H9 (cell line): ENCODE data around the gene CD48. TPM values are rescaled to one million over a fixed set of nuclear protein-coding genes. Genes with fewer than 3 reads are reported as not detected.

ENCODE experiments used
- DNase-seq: peaks from one replicate; pipeline ENCODE4 v3.0.0-alpha.2; 2017
- H2AFZ ChIP-seq: one replicate; pipeline ENCODE4 v1.6.1; 2013; ENCODE audit warnings: mild to moderate bottlenecking, low read length, control low read depth, moderate library complexity
- H2AK5ac ChIP-seq: 2 replicates; pipeline ENCODE4 v1.6.1; 2013; ENCODE audit warnings: low read length, control low read depth, mixed read lengths; ENCODE audit not compliant: insufficient read length
- H2BK120ac ChIP-seq: one replicate; pipeline ENCODE4 v1.6.1; 2013; ENCODE audit warnings: low read depth, mild to moderate bottlenecking, low read length, control low read depth, inconsistent platforms; ENCODE audit not compliant: poor library complexity, severe bottlenecking
- H2BK12ac ChIP-seq: 2 replicates; pipeline ENCODE4 v1.6.1; 2013; ENCODE audit warnings: low read length, control low read depth, mixed read lengths, low read depth; ENCODE audit not compliant: insufficient read length
- H2BK15ac ChIP-seq: 2 replicates; pipeline ENCODE4 v1.6.1; 2013; ENCODE audit warnings: low read depth, low read length, control low read depth
- H2BK20ac ChIP-seq: one replicate; pipeline ENCODE4 v1.6.1; 2013; ENCODE audit warnings: low read depth, mild to moderate bottlenecking, low read length, control low read depth, inconsistent platforms; ENCODE audit not compliant: poor library complexity, severe bottlenecking
- H2BK5ac ChIP-seq: 2 replicates; pipeline ENCODE4 v1.6.1; 2013; ENCODE audit warnings: low read length, control low read depth, mixed read lengths; ENCODE audit not compliant: insufficient read length
- H3K14ac ChIP-seq: 2 replicates; pipeline ENCODE4 v1.6.1; 2013; ENCODE audit warnings: low read length, control low read depth; ENCODE audit not compliant: insufficient read depth
- H3K18ac ChIP-seq: 2 replicates; pipeline ENCODE4 v1.6.1; 2013; ENCODE audit warnings: low read depth, mild to moderate bottlenecking, mixed read lengths, low read length, control low read depth; ENCODE audit not compliant: insufficient read length
- H3K23ac ChIP-seq: 2 replicates; pipeline ENCODE4 v1.6.1; 2013; ENCODE audit warnings: low read length, control low read depth, mixed read lengths, low read depth; ENCODE audit not compliant: insufficient read length
- H3K23me2 ChIP-seq: 2 replicates; pipeline ENCODE4 v1.6.1; 2013; ENCODE audit warnings: low read depth, mild to moderate bottlenecking, mixed read lengths, low read length, control low read depth; ENCODE audit not compliant: insufficient read length, poor library complexity, severe bottlenecking
- H3K27ac ChIP-seq: 2 replicates; pipeline ENCODE4 v1.5.1; 2013; ENCODE audit warnings: low read length, control low read depth, mixed read lengths, low read depth; ENCODE audit not compliant: insufficient read length
- H3K27me3 ChIP-seq: 2 replicates; pipeline ENCODE4 v1.6.1; 2013; ENCODE audit warnings: low read length, control low read depth, inconsistent platforms; ENCODE audit not compliant: insufficient read depth
- H3K4ac ChIP-seq: 2 replicates; pipeline ENCODE4 v1.6.1; 2013; ENCODE audit warnings: low read depth, mild to moderate bottlenecking, control low read depth, inconsistent platforms, low read length, moderate library complexity
- H3K4me1 ChIP-seq: 2 replicates; pipeline ENCODE4 v1.6.1; 2013; ENCODE audit warnings: low read length, control low read depth, inconsistent platforms; ENCODE audit not compliant: insufficient read depth
- H3K4me2 ChIP-seq: 2 replicates; pipeline ENCODE4 v1.6.1; 2013; ENCODE audit warnings: low read length, control low read depth, mixed read lengths; ENCODE audit not compliant: insufficient read length, insufficient read depth
- H3K56ac ChIP-seq: 2 replicates; pipeline ENCODE4 v1.6.1; 2013; ENCODE audit warnings: low read depth, mild to moderate bottlenecking, mixed read lengths, low read length, control low read depth; ENCODE audit not compliant: insufficient read length
- H3K79me1 ChIP-seq: 2 replicates; pipeline ENCODE4 v1.6.1; 2013; ENCODE audit warnings: low read depth, mild to moderate bottlenecking, moderate library complexity, low read length, control low read depth, inconsistent platforms; ENCODE audit not compliant: insufficient read depth, poor library complexity, severe bottlenecking
- H3K79me2 ChIP-seq: 2 replicates; pipeline ENCODE4 v1.6.1; 2013; ENCODE audit warnings: low read length, control low read depth, inconsistent platforms; ENCODE audit not compliant: insufficient read depth
- H3K9ac ChIP-seq: 2 replicates; pipeline ENCODE4 v1.6.1; 2013; ENCODE audit warnings: low read length, control low read depth, mixed read lengths; ENCODE audit not compliant: insufficient read length; ENCODE audit errors: extremely low read depth
- H3K9me3 ChIP-seq: one replicate; pipeline ENCODE4 v1.6.1; 2013; ENCODE audit warnings: low read depth, low read length, inconsistent platforms; ENCODE audit not compliant: control insufficient read depth
- H3T11ph ChIP-seq: one replicate; pipeline ENCODE4 v1.6.1; 2013; ENCODE audit warnings: mild to moderate bottlenecking, low read length, control low read depth, inconsistent platforms
- H4K20me1 ChIP-seq: one replicate; pipeline ENCODE4 v1.6.1; 2013; ENCODE audit not compliant: control insufficient read depth, insufficient read length, insufficient read depth
- H4K5ac ChIP-seq: 2 replicates; pipeline ENCODE4 v1.6.1; 2013; ENCODE audit warnings: low read depth, mild to moderate bottlenecking, mixed read lengths, low read length, control low read depth; ENCODE audit not compliant: insufficient read length
- H4K8ac ChIP-seq: replicated peaks from 2 replicates; pipeline ENCODE4 v1.6.1; 2013; ENCODE audit warnings: low read length, control low read depth, mixed read lengths, low read depth; ENCODE audit not compliant: insufficient read length
- H4K91ac ChIP-seq: 2 replicates; pipeline ENCODE4 v1.6.1; 2013; ENCODE audit warnings: low read depth, mild to moderate bottlenecking, moderate library complexity, mixed read lengths, low read length, control low read depth; ENCODE audit not compliant: insufficient read length
- H3K27ac Mint-ChIP-seq, 3 experiments: 2 replicates in 2 of 3; 3 replicates in 1 of 3; pipeline ENCODE4 v1.8.0; 2020 to 2021; ENCODE audit warnings: mixed read lengths in 3 of 3, mild to moderate bottlenecking in 1 of 3, moderate library complexity in 1 of 3
- H3K27me3 Mint-ChIP-seq: 2 replicates; pipeline ENCODE4 v1.8.0; 2021; ENCODE audit warnings: low read depth, mild to moderate bottlenecking, moderate library complexity, mixed read lengths
- H3K36me3 Mint-ChIP-seq, 3 experiments: 2 replicates in 2 of 3; 3 replicates in 1 of 3; pipeline ENCODE4 v1.8.0; 2020 to 2021; ENCODE audit warnings: low read depth in 3 of 3, mixed read lengths in 3 of 3; ENCODE audit not compliant: insufficient read depth in 1 of 3
- H3K4me1 Mint-ChIP-seq, 2 experiments: 2 replicates each; pipeline ENCODE4 v1.8.0; 2020; ENCODE audit warnings: mixed read lengths in 2 of 2
- H3K4me3 Mint-ChIP-seq, 2 experiments: 2 replicates in 1 of 2; 3 replicates in 1 of 2; pipeline ENCODE4 v1.8.0; 2020 to 2021; ENCODE audit warnings: mild to moderate bottlenecking in 2 of 2, mixed read lengths in 2 of 2, moderate library complexity in 1 of 2
- H3K9me3 Mint-ChIP-seq, 2 experiments: 2 replicates in 1 of 2; 3 replicates in 1 of 2; pipeline ENCODE4 v1.8.0; 2020; ENCODE audit warnings: mild to moderate bottlenecking in 2 of 2, mixed read lengths in 2 of 2, moderate library complexity in 1 of 2
- CTCF ChIP-seq: fragments of 200-600 bp; sonication (generic); conservative IDR thresholded peaks from 3 replicates; pipeline ENCODE4 v1.8.0; 2021; ENCODE audit warnings: antibody characterized with exemption, mild to moderate bottlenecking
- total RNA-seq: library from RNA; stranded (reverse); gene quantifications from 2 replicates; pipeline ENCODE4 v1.2.1, GENCODE V29; 2021

Gene CD48
- total RNA-seq, 1 experiment from 2014 or later: not detected

GRCh38 chr1:160734301-160734700 is 22.7 kb upstream of the CD48 start:
- H3K4me1 Mint-ChIP-seq: no peaks in the 10 kb centered on the region
- no peak overlapping the region for H3K27ac ChIP-seq

More at GRCh38 chr1:160734301-160734700, 22.7 kb upstream of the CD48 start:
- Histone ChIP-seq H2BK20ac (no peak overlapping the region), H3K9ac (no peak overlapping the region), H3K56ac (no peak overlapping the region), H4K20me1 (no peaks in the 10 kb centered on the region), H3K18ac (no peak overlapping the region), H4K5ac (no peak overlapping the region), H3T11ph (no peak overlapping the region), H2BK12ac (no peak overlapping the region), H3K23me2 (no peaks in the 10 kb centered on the region), H3K4me1 (no peaks in the 10 kb centered on the region), H3K23ac (no peak overlapping the region), H2BK15ac (no peak overlapping the region), H4K8ac (no peak overlapping the region), H3K9me3 (no peaks in the 10 kb centered on the region), H2BK5ac (no peak overlapping the region), H2AK5ac (no peak overlapping the region), H4K91ac (no peak overlapping the region), H2BK120ac (no peak overlapping the region), H3K14ac (no peak overlapping the region), H3K4ac (no peak overlapping the region), H3K79me1 (no peaks in the 10 kb centered on the region), H3K4me2 (no peak overlapping the region), H3K79me2 (no peaks in the 10 kb centered on the region), H2AFZ (no peak overlapping the region), H3K27me3 (no peaks in the 10 kb centered on the region)
- H3K36me3 Mint-ChIP-seq: peaks cover 4 to 27% (median 9%) of the 10 kb centered on the region in 3 experiments; a peak in 6 of 7 replicates
- peaks cover 22 to 25% of the 10 kb centered on the region in 2 experiments for H3K9me3 Mint-ChIP-seq
- peaks cover under 1% of the 10 kb centered on the region; the same call in 1 of the 2 replicates for H3K27me3 Mint-ChIP-seq
- no peak overlapping the region for H3K4me3 Mint-ChIP-seq
- no peak overlapping the region for H3K27ac Mint-ChIP-seq
- DNase-seq: no peak
- no peak for TF ChIP-seq CTCF
